SKM-1 treated with dmso at 0.1 percent for 144 hours (cell line): ENCODE data around the gene CCDC30.

ENCODE experiments used
- DNase-seq: peaks from one replicate; lab custom pipeline; 2025; ENCODE audit not compliant: unreplicated experiment; lab: John Stamatoyannopoulos, UW

The CCDC30 gene

DNA sequence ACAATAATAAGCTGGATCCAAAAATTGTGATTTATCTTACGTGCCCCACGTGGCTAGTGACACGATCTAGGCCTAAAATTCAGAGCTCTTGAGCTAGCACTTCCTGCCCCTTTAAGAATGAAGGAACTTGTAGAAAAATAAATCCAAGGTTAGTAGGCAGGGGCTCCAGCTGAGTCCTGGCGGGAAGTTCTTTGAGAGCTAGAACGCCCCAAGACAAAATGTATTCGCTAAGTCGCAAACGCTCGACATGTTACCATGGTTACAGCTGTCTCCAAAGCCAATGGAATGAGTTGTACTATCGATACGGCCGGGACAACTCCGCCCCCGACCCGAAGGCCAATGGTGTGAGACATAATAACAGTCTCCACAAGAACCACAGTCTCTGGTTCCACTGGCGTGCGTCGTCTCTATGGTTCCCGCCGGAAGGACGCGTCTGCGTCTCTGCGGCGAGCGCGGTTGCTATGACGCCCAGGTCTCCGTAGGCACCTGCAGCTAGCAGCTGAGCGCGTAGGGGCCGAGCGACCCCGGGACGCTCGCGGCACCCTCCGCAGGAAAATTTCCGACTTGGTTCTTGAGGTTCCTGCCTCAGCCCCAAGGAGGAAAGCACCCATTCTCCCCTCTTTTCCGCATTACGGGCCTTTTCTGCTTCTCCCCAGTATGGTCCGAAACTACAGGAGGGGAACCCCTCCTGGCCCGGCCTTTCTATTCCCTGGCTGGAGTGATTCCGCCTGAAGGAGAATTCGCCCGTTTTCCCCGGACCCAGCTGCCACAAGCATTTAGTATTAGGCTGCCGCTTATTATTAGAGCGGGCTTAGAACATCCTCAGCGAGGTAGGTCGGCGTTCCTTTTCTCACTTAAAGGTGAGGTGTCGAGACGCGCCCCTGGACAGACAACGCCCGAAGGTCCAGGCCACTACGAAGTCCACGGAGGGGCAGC is at the start of gene CCDC30:
CCDC30 (plus strand) TSS at position 459 of the 936 bp plus-strand sequence. CDS start 17,266 bp downstream, outside the sequence.
- DNase-seq, result peak; percentile 95

DNA sequence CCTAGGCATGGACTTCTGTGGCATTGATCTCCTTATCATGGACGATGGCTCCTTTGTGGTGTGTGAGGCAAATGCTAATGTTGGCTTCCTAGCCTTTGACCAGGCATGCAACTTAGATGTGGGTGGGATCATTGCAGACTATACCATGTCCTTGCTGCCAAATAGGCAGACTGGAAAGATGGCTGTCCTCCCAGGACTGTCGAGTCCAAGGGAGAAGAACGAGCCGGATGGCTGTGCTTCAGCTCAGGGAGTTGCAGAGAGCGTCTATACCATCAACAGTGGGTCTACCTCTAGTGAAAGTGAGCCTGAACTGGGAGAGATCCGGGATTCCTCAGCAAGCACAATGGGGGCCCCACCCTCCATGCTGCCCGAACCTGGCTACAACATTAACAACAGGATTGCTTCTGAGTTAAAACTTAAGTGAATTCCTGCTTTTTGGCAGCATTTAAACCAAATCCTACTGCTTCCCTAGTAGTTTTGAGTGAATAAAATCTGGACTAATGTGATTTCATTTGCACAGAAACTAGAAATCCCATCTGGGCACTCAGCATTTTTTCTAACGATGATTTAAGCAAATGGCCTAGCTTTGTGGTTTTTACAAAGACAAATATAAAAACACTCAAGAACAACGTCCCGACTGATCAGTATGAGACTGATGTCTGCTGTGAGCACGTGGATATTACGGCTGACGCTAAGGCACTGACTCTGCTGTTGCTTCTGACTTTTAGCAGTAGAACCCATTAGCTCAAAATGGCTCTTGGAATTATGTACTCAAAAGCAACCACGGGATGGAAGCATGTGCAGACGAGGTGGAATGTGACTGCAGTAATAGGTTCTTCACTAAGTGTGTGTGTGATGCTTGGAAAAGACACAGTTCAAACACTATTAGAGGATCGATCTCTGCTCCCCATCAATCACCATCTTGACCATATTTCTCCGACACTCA is 48.3 kb upstream of the CCDC30 start:
- no peak for DNase-seq

DNA sequence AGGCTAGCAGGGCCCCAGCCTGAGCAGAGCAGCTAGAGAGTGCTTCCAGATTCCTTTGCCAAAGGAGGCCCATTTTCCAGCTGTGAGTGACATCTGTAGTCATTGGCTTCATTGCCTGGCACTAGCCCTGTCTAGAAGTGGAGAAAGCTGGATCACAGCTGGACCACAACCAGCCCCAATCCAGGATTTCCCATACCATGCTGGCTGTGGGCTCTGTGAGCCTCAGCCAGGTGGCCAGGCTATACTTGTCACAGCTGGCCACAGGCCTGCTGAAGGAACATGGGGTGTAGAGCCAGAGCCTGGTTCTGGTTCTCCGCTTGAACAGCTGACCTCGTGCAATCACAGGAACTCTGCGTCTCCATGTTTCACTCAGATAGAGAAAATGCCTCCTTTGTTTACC is 45.9 kb upstream of the CCDC30 start:
- no peak for DNase-seq

DNA sequence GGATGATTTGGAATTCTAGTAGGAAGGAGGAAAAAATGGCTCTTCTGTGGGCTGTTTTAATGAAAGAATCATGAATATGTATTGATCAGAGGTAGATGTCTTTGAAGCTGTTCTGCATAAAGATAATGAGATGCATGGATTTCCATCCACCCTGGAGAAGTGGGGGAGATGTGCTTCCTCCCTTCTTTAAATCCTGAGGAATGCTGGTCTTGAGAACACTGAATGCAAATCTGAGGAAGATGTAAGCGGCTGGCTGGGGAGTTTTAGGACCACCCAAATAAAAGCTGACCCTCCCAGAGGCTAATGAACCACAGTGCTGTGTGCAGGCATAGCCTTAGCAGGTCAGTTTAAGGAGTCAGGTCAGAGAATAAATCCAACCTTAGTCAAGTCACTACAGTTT is 44.6 kb upstream of the CCDC30 start:
- DNase-seq, result no peak

DNA sequence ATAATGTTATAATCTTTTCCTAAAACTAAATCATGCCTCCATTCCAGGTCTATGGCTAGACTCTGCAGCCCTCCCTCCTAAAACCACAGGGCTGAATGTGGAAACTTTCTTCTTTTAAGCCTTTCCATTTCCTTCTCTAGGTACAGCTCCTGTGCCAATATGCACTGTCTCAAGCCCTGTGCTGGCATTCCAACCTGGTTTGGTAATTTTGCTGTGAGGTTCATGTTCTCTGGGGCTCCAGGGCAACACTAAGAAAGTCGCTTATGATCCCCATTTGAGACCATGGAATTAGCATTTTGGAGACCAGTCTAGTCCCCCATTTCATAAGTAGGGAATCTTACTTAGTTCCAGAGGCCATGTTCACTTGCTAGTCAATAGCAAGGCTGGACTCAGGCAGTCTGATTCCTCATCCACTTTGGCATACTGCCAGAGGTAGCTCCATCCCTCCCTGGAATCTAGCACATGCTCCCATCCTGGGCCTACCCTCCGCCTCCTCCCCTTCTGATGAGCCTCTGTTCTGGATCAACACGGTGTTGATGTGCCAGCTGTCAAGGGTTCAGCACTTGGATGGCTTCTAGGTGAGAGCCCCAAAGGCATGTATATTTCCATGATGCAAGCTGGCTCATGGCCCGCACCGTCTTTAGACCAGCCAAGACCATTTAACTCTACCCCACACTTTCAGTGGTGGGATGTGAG is 43.8 kb upstream of the CCDC30 start:
- no peak for DNase-seq

DNA sequence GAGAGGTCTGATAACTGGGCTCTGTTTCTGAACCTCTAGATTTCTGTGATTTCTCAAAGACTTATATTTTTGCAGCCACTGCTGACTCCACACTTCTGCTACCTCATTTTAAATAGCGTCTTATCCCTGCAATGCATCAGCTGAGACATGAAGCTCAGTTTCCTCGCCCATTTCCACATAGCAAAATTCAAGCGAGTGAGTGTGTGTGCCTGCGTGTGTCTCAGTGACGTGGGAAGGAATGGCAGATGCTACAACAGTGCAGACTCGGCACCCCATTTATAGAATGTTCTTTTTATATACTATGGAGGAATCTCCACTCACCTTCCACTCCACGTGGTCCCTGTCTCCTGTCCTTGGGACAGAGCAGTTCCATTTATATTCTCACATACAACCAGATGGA is 43.0 kb upstream of the CCDC30 start:
- no peak for DNase-seq

DNA sequence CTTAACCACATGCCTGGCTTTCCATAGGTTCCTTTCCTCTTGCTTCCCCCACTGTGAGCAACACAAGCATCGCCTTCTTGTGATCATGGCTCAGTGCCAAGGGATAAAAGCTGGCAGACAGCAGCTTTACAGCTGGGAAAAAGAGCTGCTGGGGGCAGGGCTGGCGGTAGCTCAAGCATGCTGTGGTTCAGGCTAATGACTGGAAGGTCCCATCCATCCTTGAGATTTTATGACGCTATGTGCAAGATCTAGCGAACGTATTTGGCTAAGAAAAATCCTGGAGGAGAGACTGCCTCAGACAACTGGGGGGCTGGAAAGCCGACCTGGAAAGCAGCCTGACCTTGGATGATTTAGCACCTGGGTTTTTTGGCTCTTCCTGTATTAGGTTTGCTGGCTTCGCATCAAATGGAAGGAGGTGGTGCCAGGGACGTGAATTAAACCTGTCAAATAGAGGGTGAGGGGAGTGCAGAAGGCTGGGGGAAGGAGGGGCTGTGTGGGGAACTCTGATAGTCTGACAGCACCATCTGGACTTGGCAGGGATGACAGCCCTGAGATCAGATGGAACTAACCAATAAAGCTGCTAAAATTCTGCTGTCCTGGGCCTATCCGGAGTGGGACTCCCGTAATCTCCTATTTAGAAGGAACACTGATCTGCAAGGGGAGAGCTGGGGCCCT is 42.0 kb upstream of the CCDC30 start:
- DNase-seq, result no peak

DNA sequence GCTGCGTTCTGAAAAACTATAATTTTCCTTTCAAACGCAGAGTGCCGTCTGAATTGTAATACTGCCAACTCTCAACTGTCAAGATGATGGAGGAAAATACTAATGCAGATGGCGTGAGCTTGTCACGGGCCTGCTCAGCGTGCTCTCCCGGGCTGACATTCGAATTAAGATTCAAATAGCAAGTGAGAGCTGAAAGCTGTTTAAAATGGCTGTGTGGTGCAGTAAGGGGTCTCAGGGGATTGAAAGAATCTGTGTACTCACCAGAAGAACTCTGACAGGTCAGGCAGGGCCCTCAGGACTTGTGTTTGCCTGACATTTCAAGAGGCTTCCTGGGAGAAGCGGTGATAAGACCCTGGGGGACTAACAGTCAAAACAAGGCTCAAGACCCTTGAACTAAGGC is 40.3 kb upstream of the CCDC30 start:
- DNase-seq, result no peak

DNA sequence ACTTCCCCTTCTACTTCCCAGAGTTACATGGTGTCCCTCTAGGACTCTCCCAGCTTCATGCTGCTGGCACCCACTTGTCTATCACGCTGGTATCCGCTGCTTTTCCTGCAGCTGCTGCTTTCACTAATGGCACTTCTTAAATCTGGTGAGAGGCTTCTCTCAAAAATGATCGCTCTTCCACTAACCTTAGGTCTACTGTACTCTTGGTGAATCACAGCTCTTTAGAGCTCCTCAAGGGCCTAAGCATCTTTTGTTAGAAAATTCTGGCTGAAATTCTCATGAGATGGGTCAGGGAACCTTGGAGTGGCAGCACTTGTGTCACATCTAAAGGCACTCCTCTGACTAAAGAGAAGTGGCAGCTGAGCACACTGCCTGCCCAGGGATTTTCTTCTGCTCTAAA is 39.4 kb upstream of the CCDC30 start:
- DNase-seq, result no peak

DNA sequence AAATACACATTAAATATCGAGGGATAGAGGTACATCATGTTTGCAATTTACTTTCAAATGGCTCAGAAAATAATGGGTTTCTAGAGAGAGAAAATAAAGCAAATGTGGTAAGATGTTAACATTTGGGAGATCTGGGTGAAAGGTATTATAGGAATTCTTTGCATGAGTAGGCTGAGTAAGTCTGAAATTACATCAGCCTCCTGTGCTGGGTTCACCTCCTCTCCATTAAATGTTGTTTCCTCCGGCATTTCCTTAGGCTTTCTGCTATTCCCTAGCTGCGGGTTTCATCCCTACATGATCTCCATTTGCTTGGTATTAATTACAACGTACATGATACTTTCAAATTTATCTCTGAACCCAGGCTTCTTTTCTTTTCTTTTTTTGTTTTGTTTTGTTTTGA is 38.9 kb upstream of the CCDC30 start:
- DNase-seq, result no peak

DNA sequence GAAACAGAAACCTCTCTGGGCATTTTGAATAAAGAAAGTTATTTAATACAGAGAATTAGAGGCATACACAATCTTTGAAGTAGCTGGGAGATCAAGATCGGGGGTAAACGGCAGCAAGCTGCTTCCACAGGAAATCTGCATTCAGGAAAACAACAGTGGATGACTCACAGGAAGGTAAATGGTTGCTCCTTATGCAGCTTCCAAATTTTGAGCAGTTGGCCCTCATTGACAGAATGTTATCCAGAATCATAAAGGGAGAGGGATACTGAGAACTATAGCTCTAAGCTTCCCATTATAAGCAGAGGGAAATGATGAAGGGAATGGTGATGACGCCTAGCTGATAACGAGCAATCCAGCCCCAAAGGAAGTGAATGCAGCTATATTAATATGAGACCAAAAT is 35.8 kb upstream of the CCDC30 start:
- DNase-seq, result no peak

DNA sequence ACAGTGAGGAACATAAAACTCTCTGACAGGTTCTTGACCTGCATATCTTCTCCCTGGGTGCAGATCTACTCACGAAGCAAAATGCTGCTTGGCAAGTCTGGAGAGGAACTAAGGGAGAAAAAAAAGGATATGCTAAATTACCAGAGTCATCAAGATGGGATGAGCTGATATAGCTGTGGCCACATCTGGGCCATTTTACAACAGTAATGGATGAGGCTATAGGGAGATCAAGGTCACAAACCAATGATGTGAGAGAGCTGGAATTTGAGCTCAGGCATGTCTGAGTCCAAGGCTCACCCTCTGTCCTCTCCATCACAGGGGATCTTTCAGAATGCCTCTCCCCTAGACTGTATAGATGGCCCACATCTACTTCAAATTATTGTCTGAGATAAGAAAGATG is 33.5 kb upstream of the CCDC30 start:
- DNase-seq, result no peak

DNA sequence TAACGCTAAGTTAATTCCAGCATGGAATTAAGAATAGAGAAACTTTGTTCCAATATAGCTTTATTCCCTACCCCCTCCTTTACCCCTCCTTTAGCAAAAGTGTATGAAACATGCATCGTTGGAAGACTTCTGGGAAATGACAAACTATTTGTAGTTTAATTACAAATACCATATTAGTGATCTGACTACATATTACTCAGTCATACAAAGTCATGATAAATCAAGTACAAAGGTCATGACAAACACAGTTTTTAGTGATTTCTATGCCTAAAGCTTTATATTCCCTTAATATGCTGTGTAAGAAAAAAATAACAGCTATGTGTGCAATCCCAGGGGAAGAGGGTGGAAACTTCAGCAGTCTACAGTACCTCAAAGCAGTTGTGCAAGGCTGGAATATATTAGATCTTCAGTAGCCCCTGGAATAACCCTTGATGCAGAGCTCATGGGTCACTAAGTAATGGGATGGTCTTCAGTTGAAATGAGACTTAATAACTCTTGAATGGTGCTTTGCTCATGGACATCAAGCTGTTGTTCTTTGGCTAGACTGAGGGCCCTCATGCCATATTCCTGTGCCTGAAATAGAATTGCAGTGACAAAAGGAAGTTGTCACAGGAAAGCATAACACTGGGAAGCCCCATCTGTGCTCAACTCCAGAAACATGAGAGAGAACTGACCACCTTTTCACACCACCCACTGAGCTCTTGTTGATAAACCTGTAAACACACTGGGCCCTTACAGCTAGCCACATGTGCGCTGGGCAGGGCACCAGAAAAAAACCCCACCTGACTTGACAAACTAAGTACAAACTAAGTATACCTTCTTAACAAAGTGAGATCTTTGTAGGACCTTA is 32.6 kb upstream of the CCDC30 start:
- no peak for DNase-seq

DNA sequence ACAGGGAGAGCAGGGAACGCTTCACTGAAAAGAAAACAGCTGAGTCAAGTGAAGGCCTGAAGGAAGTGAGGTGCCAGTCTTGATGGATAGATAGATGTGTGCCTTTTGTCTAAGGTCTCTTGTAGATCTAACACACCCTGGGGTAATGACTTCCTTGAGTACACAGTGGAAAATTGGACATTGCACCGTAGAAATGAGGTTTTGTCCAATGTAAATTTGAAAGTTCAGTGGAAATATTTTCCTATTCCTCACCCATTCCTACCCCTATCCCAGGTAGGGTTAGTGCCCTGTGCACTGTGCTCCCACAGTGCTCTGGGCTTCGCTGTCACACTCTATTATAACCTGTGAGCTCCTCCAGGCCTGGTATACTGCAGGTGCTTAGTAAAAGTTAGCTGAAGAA is 31.6 kb upstream of the CCDC30 start:
- no peak for DNase-seq

DNA sequence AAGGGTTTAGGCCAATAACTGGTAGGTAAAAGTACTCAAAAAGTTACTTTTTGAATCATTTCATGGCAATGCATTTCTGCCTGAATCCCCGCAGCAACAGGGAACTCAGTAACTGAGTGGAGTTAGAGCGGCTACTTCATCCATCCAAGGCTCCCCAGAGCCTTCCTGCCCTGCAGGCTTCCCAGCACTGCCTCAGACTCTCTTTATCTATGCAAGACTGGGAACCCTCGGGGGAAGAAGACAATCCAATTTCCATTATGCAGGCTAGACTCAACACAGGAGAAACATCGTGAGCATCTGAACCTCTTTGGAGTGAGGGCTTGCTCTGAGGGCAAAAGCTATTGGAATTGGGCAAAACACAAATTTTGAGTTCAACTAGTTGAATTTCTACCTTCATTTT is 30.4 kb upstream of the CCDC30 start:
- no peak for DNase-seq

DNA sequence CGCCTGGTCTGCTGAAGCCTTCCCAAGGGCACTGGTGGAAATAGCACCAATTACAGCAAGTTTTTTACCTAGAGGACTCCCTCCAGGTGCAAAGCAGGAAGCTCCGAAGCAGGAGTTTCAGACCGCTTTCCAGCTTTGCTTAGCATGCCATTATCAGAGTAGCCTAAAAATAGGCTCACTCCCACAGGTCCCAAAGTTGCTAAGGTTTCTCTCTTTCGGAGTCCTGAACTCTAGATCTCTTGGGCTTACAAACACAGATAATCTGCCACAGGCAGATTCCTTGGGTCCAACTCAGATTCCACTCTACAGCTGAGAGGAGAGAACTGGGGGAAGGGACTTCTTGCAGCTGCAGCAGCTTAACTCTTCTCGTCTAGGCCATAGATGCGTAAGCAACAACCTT is 29.7 kb upstream of the CCDC30 start:
- no peak for DNase-seq

DNA sequence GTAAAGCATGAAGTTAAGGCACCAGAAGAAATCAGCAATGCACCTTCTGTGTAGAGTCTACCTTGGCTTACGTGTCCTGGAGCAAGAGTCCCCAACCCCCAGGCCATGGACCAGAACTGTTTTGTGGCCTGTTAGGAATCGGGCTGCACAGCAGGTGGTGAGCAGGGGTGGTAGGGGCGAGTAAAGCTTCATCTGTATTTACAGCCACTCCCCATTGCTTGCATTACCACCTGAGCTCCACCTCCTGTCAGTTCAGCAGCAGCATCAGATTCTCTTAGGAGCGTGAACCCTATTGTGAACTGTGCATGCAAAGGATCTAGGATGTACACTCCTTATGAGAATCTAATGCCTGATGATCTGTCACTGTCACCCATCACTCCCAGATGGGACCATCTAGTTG is 28.7 kb upstream of the CCDC30 start:
- DNase-seq, result no peak

DNA sequence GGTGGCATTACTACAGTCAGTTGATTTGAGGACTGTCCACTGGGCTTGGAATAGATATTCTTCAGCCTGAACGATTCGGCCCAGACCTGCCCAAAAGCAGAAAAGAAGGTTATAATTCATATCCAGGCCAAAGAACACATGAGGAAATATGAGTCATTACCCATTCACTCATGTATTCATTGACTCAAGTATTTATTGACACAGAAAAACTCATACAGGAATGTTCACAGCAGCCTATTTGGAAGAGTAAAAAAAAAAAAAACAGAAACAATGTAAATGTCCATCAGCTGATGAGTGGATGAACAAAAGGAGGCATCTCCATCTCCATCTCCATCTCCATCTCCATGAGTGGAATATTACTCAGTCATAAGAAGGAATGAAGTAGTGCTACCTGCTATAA is 23.1 kb upstream of the CCDC30 start:
- DNase-seq, result no peak

DNA sequence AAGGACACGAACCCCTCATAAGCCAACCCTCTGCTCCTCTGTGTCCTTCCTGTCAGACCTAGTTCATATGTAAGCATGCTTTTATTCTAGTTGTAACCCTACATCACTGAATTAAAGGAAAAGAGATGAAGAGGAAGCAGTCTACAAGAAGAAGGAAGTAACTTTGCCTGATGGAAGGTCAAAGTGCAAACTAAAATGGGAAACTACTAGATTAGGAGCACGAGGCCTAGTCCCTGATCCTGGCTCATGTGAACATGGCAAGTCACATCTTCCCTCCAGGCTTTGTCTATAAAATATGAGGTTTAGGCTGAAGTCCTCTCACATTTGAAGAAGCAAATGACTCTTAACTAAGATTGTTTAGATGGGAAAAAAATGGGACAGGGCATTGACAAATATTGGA is 20.4 kb upstream of the CCDC30 start:
- DNase-seq, result peak; percentile 39

DNA sequence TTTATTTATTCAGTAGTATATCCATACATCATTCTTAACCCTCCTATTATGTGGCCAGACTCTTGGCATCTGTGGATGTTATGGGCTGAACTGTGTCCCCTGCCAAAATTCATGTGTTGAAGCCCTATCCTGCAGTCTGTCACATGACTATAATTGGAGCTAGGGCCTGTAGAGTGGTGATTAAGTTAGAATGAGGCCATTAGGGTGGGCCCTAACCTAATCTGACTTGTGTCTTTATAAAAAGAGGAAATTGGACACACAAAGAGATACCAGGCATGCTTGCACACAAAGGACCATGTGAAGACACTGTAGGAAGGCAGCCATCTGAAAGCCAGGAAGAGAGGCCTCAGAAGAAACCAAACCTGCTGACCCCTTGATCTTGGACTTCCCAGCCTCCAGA is 13.8 kb upstream of the CCDC30 start:
- no peak for DNase-seq
